K562 (cell line): ENCODE measurements around the gene LRRC39. TPM values are rescaled to one million over a fixed set of nuclear protein-coding genes. Genes with fewer than 3 reads are reported as not detected.

Experiments used
- ATAC-seq: fragments of 200-7000 bp; cut with Tn5 transposase; 3 replicates; pipeline ENCODE4 v1.9.1; 2020; ENCODE audit warnings: moderate library complexity
- BruUV-seq: library from RNA; stranded (reverse); fragments of 400-500 nt; replicated peaks from 2 replicates; lab custom pipeline; 2021; lab: Mats Ljungman, UMichigan
- CTCF ChIA-PET: fragments of 300-600 bp; formaldehyde crosslinking; extraction: SDS; loops from one replicate; lab custom pipeline; 2021; ENCODE audit warnings: low intra/inter-chr PET ratio; lab: Yijun Ruan, JAX
- POLR2A ChIA-PET: fragments of 300-600, 350-650 bp; sonication (Branson Sonifier 250); formaldehyde crosslinking; extraction: SDS; loops from one replicate; lab custom pipeline; 2021; ENCODE audit warnings: antibody characterized with exemption, inconsistent platforms; lab: Yijun Ruan, JAX
- DNase-seq, 4 experiments: peaks; one replicate each; pipeline versions ENCODE4 v3.0.0 to v3.0.0-alpha.2; 2011 to 2018; ENCODE audit warnings: low spot score in 3 of 4, mixed read lengths in 3 of 4; ENCODE audit errors: extremely low read depth in 1 of 4
- FAIRE-seq: peaks from 2 replicates; lab custom pipeline; 2011; peaks lifted over from hg19 to GRCh38; lab: Jason Lieb, UNC
- H2AFZ ChIP-seq: 2 replicates; pipeline ENCODE4 v1.6.0; 2011; ENCODE audit warnings: low read depth, low read length, control low read depth, inconsistent platforms
- H3K27ac ChIP-seq: fragments of 200-600 bp; 3 replicates; pipeline ENCODE4 v1.8.0; 2011; ENCODE audit warnings: low read depth, mild to moderate bottlenecking, control low read depth, inconsistent platforms, low read length, moderate library complexity, mixed read lengths; ENCODE audit errors: extremely low read depth
- H3K27me3 ChIP-seq, 2 experiments: fragments of 300-600 bp in 1 of 2; 2 replicates in 1 of 2; 3 replicates in 1 of 2; pipeline versions ENCODE4 v1.6.0 to v1.8.0; 2011; ENCODE audit warnings: inconsistent platforms in 2 of 2, low read length in 2 of 2, mild to moderate bottlenecking in 1 of 2, mixed read lengths in 1 of 2, moderate library complexity in 1 of 2; ENCODE audit not compliant: control insufficient read depth in 2 of 2, insufficient read depth in 2 of 2
- H3K36me3 ChIP-seq: fragments of 300-600 bp; 3 replicates; pipeline ENCODE4 v1.8.0; 2011; ENCODE audit warnings: mild to moderate bottlenecking, low read length, inconsistent platforms; ENCODE audit not compliant: control insufficient read depth, insufficient read depth
- H3K4me1 ChIP-seq, 2 experiments: fragments of 200-600 bp in 1 of 2; replicated peaks in 1 of 2; 2 replicates in 1 of 2; 3 replicates in 1 of 2; pipeline versions ENCODE4 v1.5.1 to v1.8.0; 2011; ENCODE audit warnings: inconsistent platforms in 2 of 2, low read length in 2 of 2, mild to moderate bottlenecking in 1 of 2, mixed read lengths in 1 of 2, moderate library complexity in 1 of 2; ENCODE audit not compliant: control insufficient read depth in 2 of 2, insufficient read depth in 2 of 2
- H3K4me2 ChIP-seq: 2 replicates; pipeline ENCODE4 v1.6.1; 2011; ENCODE audit warnings: low read length, control low read depth, inconsistent platforms, mixed read lengths; ENCODE audit not compliant: insufficient read depth
- H3K4me3 ChIP-seq: fragments of 200-600 bp; sonication (generic), shearing (Covaris generic); 2 replicates; pipeline ENCODE4 v1.5.1; 2016; ENCODE audit warnings: control low read depth, inconsistent platforms
- H3K79me2 ChIP-seq: fragments of 200-600 bp; 3 replicates; pipeline ENCODE4 v1.8.0; 2011; ENCODE audit warnings: low read length, inconsistent platforms; ENCODE audit not compliant: control insufficient read depth, insufficient read depth
- H3K9ac ChIP-seq, 2 experiments: 2 replicates each; pipeline versions ENCODE4 v1.6.0 to v1.6.1; 2011; ENCODE audit warnings: low read depth in 2 of 2, low read length in 2 of 2, control low read depth in 1 of 2, inconsistent platforms in 1 of 2, mild to moderate bottlenecking in 1 of 2, mixed read lengths in 1 of 2; ENCODE audit not compliant: insufficient read depth in 1 of 2
- H3K9me1 ChIP-seq: one replicate; pipeline ENCODE4 v1.6.0; 2011; ENCODE audit warnings: inconsistent platforms, mild to moderate bottlenecking, low read length, moderate library complexity; ENCODE audit not compliant: control insufficient read depth, insufficient read depth
- H3K9me3 ChIP-seq: replicated peaks from 2 replicates; pipeline ENCODE4 v1.5.1; 2011; ENCODE audit warnings: low read depth, low read length, inconsistent platforms; ENCODE audit not compliant: control insufficient read depth, insufficient read depth
- H4K20me1 ChIP-seq: replicated peaks from 2 replicates; pipeline ENCODE4 v1.6.1; 2011; ENCODE audit warnings: low read length, inconsistent platforms, mixed read lengths; ENCODE audit not compliant: control insufficient read depth, insufficient read depth
- EP300 ChIP-seq: IDR thresholded peaks from 2 replicates; pipeline ENCODE4 v1.6.1; 2012; ENCODE audit warnings: low read length, improper control_type of control experiment
- LCOR ChIP-seq: sonication (generic); formaldehyde crosslinking; IDR thresholded peaks from 2 replicates; pipeline ENCODE4 v1.8.0; 2022; ENCODE audit warnings: mild to moderate bottlenecking, missing genetic modification reagents
- MTF1 ChIP-seq: fragments of 250-450 bp; sonication (Bioruptor Pico); IDR thresholded peaks from 2 replicates; pipeline ENCODE4 v1.9.0; 2021; ENCODE audit warnings: moderate library complexity, mild to moderate bottlenecking, inconsistent platforms, borderline replicate concordance
- PHF8 ChIP-seq: fragments of 200-600 bp; sonication (generic); IDR thresholded peaks from 2 replicates; pipeline ENCODE4 v1.6.1; 2012; ENCODE audit warnings: mixed run types, mild to moderate bottlenecking, inconsistent platforms, low read length, moderate library complexity, borderline replicate concordance
- RAD21 ChIP-seq, 2 experiments: fragments of 250-450 bp in 1 of 2; fragments of 450-650 bp in 1 of 2; sonication (Bioruptor Pico) in 1 of 2; formaldehyde crosslinking in 1 of 2; IDR thresholded peaks in 1 of 2; conservative IDR thresholded peaks in 1 of 2; 2 replicates each; pipeline versions ENCODE4 v1.4.0 to v1.8.0; 2020 to 2022; ENCODE audit warnings: mild to moderate bottlenecking in 2 of 2, moderate library complexity in 1 of 2
- SMAD1 ChIP-seq: fragments of 150-350 bp; IDR thresholded peaks from 2 replicates; pipeline ENCODE4 v1.6.1; 2014; ENCODE audit warnings: low read length, low read depth; ENCODE audit not compliant: partially characterized antibody
- SNIP1 ChIP-seq: fragments of 450-650 bp; IDR thresholded peaks from 2 replicates; pipeline ENCODE4 v1.7.1; 2017; ENCODE audit warnings: low read depth, mild to moderate bottlenecking
- ZNF121 ChIP-seq: sonication (generic); formaldehyde crosslinking; conservative IDR thresholded peaks from 2 replicates; pipeline ENCODE4 v1.8.0; 2022; ENCODE audit warnings: missing genetic modification reagents
- WGBS: fragments of 100-300 bp; shearing (Covaris generic); methylation state at CpG from one replicate; pipeline ENCODE4 v1.1.6; 2016; ENCODE audit warnings: low coverage, mixed read lengths; ENCODE audit not compliant: insufficient coverage; ENCODE audit errors: missing lambda C conversion rate; 5-methylcytosine and 5-hydroxymethylcytosine counted together
- in situ Hi-C: fragments of 300-500 bp; cut with MboI; formaldehyde crosslinking; loops from 4 replicates; pipeline ENCODE4 v1.15.0; 2018; ENCODE audit warnings: inconsistent platforms, mixed read lengths
- intact Hi-C: fragments of 100-400 bp; cut with micrococcal nuclease; formaldehyde crosslinking; loops from 2 replicates; pipeline ENCODE4 v1.14.2; 2022
- polyA plus RNA-seq, 8 experiments: library from polyadenylated mRNA; depleted of rRNA in 4 of 8; stranded (reverse) in 5 of 8; unstranded in 3 of 8; fragments of >200 nt; fragmentation: Nextera tagmentation in 2 of 8; fragmentation: Illumina TruSeq in 1 of 8; extraction: Ambion mirVana in 2 of 8; extraction: Trizol in 1 of 8; gene quantifications; 2 replicates each; pipeline versions ENCODE4 v1.2.1 to v1.2.3, GENCODE V29; 2011 to 2014; ENCODE audit warnings: inconsistent platforms in 1 of 8, missing spikeins in 1 of 8
- total RNA-seq, 7 experiments: library from RNA; depleted of rRNA in 6 of 7; stranded (reverse); fragments of >200 nt in 6 of 7; fragmentation: Illumina TruSeq in 2 of 7; extraction: Trizol in 2 of 7; gene quantifications; 2 replicates each; pipeline versions ENCODE4 v1.2.1 to v1.2.3, GENCODE V29; 2011 to 2021; ENCODE audit warnings: low replicate concordance in 1 of 7
- TF ChIP-seq, protein P1 (sequence below): sonication (generic); formaldehyde crosslinking; IDR thresholded peaks from 2 replicates; pipeline ENCODE4 v1.8.0; 2022; ENCODE audit warnings: missing genetic modification reagents, mild to moderate bottlenecking, borderline replicate concordance

Gene LRRC39
- total and polyA plus RNA-seq, 9 of the 15 experiments (the other 6 are each of a cell fraction or from before 2014, with no cell fraction given): 1.00 to 3.1 (median 1.3) TPM

DNA sequence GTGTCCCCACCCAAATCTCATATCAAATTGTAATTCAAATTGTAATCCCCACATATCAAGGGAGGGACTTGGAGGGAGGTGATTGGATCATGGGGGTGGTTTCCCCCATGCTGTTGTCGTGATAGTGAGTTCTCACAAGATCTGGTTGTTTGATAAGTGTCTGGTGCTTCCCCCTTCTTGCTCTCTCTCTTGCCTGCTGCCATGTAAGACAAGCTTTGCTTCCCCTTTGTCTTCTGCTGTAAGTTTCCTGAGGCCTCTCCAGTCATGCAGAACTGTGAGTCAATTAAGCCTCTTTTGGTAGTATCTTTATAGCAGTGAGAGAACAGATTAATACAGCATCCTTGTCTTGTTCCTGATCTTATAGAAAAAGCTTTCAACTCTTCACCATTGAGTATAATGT lies 6.5 kb upstream of the LRRC39 start (continued):
- TF ChIP-seq SNIP1 (no peak), RAD21 (CRISPR knock-in tag; conservative IDR thresholded peaks at IDR 0.05 in 1 of 2, IDR thresholded peaks at IDR 0.05 in 1 of 2) (no peak)

DNA sequence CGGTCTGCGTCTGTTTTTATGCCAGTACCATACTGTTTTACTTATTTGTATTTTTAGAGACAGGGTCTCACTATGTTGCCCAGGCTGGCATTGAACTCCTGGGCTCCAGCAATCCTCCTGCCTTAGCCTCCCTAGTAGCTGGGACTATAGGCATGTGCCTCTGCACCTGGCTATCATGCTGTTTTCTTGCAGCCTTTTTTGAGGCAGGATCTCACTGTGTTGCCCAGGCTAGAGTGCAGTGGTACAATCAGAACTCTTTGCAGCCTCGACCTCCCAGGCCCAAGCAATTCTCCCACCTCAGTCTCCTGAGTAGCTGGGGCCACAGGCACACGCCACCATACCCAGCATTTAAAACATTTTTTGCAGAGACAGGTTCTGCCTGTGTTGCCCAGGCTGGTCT lies 5.3 kb upstream of the LRRC39 start:
- ChIA-PET CTCF (no interaction called here), POLR2A (interaction anchor here (1.0 to 1.4 kb wide), 2 partner anchors 9 to 29 kb away, joined by 3 to 4 read pairs; no protein-coding TSS in a partner anchor)
- no peak overlapping the region for H3K9ac ChIP-seq
- 77% methylated on average over 4 of the region's 4 CpGs for WGBS
- no peaks in the 10 kb centered on the region for H3K79me2 ChIP-seq
- no peak overlapping the region for H2AFZ ChIP-seq
- H4K20me1 ChIP-seq: no peaks in the 10 kb centered on the region
- no peaks in the 10 kb centered on the region for H3K9me3 ChIP-seq
- DNase-seq (no peak), FAIRE-seq (no peak), ATAC-seq (no peak)
- BruUV-seq: no TSS peak
- no peak overlapping the region for H3K4me3 ChIP-seq
- TF ChIP-seq PHF8: no peak
- TF ChIP-seq SMAD1: no peak
- no peak for TF ChIP-seq MTF1 (CRISPR knock-in tag)
- TF ChIP-seq EP300: no peak
- TF ChIP-seq, protein P1, sequence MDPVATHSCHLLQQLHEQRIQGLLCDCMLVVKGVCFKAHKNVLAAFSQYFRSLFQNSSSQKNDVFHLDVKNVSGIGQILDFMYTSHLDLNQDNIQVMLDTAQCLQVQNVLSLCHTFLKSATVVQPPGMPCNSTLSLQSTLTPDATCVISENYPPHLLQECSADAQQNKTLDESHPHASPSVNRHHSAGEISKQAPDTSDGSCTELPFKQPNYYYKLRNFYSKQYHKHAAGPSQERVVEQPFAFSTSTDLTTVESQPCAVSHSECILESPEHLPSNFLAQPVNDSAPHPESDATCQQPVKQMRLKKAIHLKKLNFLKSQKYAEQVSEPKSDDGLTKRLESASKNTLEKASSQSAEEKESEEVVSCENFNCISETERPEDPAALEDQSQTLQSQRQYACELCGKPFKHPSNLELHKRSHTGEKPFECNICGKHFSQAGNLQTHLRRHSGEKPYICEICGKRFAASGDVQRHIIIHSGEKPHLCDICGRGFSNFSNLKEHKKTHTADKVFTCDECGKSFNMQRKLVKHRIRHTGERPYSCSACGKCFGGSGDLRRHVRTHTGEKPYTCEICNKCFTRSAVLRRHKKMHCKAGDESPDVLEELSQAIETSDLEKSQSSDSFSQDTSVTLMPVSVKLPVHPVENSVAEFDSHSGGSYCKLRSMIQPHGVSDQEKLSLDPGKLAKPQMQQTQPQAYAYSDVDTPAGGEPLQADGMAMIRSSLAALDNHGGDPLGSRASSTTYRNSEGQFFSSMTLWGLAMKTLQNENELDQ (CRISPR knock-in tag): no peak
- TF ChIP-seq ZNF121: peak; percentile 87
- no peak for TF ChIP-seq LCOR
- H3K9me1 ChIP-seq: no peaks in the 10 kb centered on the region
- intact Hi-C loops: no loop called here
- no peaks in the 10 kb centered on the region for H3K4me1 ChIP-seq
- in situ Hi-C loops: no loop called here
- H3K27ac ChIP-seq: no peak overlapping the region
- H3K27me3 ChIP-seq: no peaks in the 10 kb centered on the region
- peaks cover 4% of the 10 kb centered on the region; the same call in 1 of the 3 replicates for H3K36me3 ChIP-seq
- H3K4me2 ChIP-seq: no peak overlapping the region
